Measurements from ENCODE around the gene TLE5. TPM values are rescaled to one million over a fixed set of nuclear protein-coding genes. Genes with fewer than 3 reads are reported as not detected.
"Not testable (repeated sequence)": the region's sequence is repeated elsewhere in the genome, so short reads cannot be mapped to it uniquely, and the experiment has no call there.

TLE5 gene
- total RNA-seq, 1 experiment from 2014 or later, result 147 TPM

DNA sequence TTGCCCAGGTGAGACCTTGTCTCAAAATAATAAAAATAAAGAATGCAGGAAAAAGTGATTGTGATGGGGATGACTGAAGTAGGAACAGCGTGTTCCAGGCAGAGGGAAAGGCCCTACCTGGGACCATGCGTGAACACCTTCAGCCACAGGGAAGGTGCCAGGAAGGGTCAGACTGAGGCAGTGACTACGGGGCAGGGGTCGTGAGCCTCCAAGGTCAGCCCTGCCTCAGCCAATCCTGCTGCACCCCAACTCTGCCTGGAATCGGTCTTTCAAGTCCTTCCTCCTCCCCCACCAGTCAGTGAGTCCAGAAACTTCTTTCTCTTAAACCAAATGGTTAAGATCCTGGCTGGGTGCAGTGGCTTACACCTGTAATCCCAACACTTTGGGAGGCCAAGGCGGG lies 17.1 kb downstream of the TLE5 start:
- no peak for DNase-seq (ENCODE audit: low read depth)

DNA sequence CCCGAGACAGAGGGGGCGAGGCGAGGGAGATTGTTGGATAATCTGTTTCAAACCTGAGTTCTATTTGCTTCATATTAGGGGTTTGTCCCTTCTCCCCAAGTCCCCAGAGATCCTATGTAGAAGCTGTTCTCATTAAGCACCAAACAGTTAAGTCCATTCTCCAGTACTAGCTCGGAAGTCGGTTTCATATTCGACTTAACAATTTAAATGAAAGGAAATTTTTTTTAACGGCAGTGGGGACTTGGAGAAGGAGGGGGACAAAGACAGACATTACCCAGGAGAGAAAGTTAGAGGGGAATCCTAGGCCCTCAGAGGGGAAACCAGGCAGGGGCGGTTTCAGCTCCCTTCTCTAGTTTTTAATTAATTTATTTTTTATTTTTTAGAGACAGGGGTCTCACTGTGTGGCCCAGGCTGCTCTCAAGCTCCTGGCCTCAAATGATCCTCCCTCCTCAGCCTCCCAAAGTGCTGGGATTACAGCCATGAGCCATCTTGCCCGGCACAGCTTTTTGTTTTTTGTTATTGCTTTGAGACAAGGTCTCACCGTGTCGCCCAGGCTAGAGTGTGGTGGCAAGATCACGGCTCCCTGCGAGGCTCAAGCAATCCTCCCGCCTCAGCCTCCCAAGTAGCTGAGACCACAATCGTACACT lies 19.6 kb downstream of the TLE5 start:
- no peak for DNase-seq (ENCODE audit: low read depth)

DNA sequence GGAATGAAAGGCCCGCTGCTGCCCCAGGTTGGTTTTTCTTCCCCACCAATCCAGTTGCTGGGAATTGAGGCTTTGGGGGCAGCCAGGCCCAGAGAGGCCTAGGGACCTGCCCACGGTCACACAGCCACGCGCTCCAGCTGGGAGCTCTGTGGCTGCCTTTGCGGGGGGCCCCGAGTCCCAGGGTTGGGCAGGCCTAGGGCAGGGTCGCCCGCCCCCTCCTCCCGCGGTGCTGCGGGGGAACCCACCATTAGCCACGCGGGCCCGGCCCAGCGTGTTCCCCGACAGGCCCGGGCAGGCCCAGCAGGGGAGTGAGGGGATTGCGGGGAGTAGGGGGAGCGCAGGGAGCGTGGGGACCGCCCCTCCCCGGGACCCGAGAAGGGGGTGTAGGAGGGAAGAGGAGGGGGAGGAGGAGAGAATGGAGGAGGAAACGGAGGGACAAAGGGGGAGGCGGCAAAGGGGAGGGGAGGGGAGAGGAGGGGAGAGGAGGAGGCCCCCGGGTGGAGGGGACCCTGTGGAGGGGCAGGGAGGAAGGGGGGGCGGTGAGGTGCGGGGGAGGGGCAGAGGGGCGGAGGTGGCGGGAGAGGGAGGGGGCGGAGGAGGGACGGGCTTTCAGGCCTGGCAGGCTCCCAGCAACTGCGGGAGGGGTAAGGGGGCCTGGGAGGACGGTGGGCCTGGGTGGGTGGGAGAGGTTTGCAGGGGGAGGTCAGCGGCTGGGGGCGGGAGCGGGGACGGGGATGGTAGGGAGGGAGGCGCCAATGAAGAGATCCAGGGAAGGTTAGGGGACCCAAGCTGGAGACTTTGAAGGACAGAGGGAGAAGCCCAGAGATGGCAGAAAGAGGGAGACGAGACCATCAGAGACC lies 20.3 kb downstream of the TLE5 start:
- DNase-seq (ENCODE audit: low read depth), result no peak

DNA sequence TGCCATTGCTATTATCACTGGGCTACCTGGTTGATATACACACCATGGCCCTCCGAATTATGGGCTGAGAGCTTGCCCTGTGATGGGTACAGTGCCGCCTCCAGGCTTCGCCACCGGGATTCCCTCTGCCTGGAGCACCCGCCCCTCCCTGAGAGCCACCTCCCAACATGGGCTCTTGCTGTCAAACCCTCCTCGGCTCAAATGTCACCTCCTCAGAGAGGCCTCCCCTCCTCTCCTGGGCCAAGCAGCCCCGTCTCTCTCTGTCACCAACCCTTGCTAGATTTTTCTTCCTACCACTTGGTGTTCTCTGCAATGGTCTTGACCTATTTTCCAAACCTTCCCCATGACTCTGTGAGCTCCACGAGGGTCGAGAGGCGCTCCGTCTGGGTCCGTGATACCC lies 21.0 kb downstream of the TLE5 start:
- DNase-seq (ENCODE audit: low read depth), result no peak

DNA sequence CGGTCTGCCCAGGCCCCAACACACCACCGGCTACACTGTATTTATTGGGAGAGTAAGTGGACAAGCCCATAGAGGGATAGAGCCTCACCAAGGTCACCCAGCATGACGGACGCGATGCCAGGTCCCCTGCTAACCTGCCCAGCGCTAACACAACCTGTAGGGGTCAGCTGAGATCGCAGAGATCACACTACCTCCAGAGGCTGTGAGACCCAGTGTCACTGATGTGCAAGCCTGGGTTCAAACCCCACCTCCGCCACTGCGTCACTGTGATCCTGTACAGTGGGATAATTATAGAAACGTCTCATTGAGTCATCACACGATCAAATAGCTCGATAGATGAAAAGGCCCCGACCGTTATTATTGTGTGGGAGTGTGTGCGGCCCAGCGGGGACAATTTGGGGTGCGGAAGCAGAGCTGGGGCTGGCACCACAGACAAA lies 22.6 kb downstream of the TLE5 start:
- DNase-seq (ENCODE audit: low read depth), result no peak

DNA sequence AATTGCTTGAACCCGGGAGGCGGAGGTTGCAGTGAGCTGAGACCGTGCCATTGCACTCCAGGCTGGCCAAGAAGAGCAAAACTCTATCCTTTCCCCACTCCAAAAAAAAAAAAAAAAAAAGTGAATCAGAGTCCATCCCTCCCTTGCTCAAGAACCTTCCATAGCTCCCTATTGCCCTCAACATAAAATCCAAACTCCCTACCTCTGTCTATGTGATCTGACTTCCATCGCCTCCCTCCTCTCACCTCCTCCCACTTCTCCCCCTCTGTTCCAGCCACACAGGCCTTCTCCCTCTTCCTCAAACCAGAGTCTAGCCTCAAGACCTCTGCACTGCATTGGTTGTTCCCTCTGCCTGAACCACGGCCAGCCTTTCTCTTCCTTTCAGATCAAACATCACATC lies 23.2 kb downstream of the TLE5 start:
- DNase-seq (ENCODE audit: low read depth), result no peak

DNA sequence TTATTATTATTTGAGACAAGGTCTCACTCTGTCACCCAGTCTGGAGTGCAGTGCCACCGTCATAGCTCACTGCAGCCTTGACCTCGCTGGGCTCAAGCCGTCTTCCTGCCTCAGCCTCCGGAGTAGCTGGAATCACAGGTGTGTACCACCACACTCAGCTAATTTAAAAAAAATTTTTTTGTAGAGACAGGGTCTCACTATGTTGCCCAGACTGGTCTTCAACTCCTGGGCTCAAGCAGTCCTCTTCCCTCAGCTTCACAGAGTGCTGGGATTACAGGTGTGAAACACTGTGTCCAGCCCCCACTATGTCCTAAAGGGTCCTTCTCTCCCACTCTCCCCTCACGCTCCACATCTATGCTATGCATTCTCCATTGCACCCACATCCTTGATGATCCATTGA lies 24.1 kb downstream of the TLE5 start:
- no peak for DNase-seq (ENCODE audit: low read depth)

DNA sequence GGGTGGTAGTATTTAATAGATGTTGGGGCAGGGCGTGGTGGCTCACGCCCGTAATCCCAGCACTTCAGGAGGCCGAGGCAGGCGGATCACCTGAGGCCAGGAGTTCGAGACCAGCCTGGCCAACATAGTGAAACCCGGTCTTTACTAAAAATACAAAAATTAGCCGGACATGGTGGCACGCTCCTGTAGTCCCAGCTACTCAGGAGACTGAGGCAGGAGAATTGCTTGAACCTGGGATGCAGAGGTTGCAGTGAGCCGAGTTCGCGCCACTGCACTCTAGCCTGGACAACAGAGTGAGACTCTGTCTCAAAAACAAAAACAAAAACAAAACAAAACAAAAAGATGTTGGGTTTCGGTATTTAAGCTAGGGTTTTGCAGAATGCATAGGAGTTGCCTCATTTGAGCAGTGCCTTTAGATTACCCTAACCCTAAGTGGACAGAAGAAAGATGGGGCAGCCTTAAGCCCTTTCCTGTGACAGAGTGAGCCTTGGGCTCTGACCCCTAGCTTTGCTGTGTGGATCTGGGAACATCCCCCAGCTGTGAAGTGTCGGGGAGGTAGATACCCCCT lies 25.2 kb downstream of the TLE5 start:
- DNase-seq (ENCODE audit: low read depth), result not testable (repeated sequence)

DNA sequence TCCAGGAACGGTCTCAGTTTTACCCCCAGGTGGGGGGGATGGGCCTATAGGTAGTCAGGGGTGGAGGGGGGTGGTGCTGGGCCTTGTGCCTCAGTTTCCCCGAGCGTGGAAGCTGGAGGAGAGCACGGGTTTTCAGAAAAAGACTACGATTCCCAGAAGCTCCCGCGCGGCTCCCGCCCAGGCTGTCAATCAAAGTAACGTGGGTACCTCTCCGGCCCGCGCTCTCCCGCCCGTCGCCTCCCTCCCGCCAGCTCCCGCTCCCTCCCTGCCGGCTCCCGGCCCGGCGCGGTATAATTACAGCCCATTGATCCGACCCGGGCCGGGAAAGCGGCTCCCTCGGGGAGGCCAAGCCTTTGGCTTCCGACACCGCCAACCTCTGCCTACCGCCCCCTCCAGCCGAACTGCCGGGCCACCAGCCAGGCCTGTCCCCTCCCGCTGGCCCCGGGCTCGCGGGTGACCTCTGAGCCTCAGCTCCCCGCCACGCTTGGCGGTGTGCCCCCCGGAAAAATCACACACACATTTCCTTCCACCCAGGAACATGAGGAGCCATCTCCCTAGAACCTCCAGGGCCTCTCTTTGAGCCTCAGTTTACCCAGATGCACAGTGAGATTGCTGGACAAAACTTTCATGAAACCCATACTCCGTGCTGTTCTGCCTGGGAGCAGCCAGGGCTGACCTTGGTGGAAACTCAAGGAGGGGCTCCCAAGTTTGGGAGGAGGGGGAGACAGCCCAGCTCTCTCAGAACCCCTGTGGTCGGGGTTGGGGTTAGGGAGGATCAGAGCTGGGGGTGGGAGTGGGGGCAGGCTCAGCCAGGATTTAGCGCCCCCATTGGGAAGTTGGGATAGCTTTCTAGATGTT lies 25.9 kb downstream of the TLE5 start:
- peak; percentile 94 for DNase-seq (ENCODE audit: low read depth)

DNA sequence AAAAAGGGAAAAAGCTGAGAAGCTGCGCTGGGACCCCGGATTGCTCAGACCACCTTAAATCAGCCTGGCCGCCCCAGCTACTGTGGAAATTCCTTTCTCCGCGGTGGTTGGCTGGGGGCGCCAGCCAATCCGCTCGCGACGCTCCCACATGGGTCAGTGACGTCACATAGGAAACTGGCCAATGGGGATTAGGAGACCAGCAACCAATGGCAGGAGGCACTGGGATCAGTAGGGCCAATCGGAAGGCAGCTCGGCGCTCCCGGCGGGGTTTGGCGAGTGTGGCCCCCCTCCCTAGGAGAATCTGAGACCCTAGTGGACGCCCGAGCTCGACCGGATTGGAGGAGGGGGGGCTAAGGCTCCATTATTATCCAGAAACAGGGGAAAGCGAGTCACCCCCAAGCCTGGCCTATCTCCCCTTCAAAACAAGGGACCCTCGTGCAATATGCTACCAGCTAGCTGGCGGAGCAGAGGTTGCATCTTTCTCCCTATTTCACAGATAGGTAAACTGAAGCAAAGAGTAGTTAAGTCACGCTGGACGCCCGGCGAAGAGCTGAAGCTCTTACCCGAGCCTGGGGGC lies 26.7 kb downstream of the TLE5 start:
- DNase-seq (ENCODE audit: low read depth), result peak; percentile 100

DNA sequence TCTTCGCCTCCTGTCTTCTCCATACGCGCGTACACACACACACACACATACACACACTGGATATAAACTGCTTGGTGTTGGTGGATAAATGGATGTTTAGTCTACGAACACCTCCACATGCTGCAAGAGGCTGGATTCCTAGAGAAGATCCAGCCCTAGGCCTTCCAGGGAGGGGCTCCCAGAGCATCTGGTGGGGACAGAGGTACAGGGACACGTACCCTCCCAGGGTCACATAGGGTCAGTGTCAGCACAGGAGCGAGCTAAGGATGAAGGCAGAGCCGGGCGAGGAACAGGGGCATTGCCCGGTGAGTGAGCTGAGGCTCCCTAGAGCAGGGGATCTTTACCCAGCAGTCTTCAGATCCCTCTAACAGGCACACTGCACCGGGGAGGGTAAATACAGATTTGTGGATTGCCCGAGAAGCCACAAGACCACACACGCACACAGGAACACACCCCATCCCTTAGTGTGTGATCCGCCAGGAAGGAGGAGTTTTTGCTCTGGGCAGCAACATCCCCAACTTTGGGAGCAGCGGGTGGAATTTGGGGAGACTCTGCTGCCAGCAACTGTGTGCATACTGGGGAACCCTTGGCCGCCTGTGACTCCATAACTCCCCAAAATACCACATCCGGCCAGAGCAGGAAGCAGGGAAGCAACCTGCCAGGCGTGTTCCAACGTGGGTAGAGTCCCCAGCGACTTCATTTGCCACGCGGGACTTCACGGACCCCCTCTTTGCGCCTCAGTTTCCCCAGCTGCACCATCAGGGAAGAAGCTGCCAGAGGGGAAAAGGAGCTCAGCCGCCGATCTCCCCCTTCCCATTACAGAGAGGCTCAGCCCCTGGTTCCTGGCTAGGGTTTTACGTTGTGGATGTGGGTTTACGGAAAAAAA lies 27.4 kb downstream of the TLE5 start:
- peak; percentile 67 for DNase-seq (ENCODE audit: low read depth)

DNA sequence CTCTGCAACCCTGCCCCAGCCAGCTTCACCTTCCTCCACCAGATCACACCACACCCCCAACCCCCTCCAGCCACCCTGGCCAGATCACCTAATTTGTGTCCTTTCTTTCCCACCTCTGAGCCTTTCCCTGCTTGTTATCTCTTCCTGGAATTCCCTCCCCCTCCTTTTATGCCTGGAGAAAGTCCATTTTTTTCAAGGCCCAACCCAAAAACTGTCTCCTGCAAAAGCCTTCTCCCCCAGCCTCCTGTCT lies 28.0 kb downstream of the TLE5 start:
- no peak for DNase-seq (ENCODE audit: low read depth)

DNA sequence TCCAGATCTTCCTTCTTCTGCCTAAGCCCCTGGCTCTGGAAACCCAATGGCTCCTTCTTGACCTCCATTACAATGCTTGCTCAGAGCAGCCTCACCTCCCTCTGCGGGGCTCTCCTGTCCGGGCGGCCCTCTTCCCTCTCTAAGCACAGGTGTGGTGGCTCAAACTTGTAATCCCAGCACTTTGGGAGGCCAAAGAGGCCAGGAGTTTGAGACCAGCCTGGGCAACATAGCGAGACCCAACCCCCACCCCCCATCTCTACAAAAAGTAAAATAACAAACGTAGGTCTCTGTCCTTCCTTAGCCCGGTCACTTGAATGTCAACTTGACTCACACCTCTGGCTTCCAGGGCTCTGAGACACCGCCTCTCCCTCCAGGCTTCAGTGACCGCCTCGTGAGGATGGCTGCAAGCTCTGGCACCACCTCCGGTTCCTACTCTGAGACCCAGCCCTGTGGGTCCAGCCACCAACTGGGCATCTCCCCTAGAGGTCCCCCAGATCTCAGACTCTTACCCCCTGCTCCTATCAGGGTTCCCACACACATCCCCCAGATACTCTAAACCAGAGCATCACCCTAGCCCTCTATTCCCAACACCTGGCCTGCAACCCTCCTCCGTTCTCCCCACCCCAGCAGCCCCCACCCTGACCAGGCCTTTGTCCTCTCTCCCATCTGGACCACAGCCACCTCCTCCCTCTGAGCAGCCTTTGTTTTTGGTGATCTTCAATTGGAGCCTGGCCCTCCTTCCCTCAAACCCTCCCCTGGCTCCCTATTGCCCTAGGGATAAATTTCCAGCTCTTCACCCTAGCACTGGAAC lies 28.5 kb downstream of the TLE5 start:
- no peak for DNase-seq (ENCODE audit: low read depth)

DNA sequence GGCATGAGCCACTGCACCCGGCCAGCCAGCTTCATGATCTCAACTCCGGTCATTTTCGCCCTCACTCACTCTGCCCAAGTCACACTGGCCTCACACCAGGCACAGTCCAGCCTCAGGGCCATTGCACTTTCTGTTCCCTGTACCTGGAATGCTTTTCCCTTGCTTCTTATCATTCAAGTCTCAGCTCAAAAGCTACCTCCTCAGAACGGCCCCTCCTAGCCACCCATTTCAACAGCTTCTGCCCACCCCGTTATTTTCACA lies 30.8 kb downstream of the TLE5 start:
- no peak for DNase-seq (ENCODE audit: low read depth)

DNA sequence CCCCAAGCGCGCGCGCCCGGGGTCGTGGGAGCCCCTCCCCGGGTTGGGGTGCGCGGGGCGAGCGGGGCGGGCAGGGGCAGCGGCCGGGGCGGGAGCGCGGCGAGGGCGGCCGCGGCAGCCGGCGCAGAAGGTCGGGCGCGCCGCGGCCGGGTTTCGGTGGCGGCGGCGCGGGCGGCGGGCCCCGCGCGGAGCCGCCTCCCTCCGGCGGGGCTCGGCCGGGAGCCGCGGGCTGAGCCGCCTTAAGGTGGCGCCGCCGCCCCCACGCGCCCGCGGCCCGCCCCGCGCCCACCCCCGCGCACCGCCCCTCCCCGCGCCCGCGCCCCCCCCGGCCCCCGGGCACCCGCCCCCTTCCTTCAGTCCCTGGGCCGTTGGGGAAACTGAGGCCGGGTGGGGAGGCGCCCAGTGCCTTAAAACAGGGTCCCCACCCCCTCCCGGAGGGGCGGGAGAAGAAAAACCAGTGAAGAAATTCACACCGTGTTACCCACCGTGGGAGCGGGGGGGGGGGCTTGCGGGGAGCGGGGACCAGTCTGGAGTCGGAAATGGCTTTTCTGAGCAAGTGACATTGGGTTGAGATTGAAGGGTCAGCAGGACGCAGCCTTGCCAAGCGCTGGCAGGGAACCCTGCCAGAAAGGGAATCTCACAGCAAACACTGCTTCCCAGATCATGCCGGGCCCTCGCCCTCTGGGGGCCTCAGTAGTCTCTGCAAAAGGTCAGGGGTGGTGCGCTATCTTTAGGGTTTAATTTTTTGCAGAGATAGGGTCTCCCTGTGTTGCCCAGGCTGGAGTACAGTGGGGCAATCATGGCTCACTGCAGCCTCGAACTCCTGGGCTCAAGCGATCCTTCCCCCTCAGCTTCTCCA lies 33.0 kb downstream of the TLE5 start, which contains the start of gene TLE2:
Gene TLE2 (minus strand): TSS at position 216 of the 859 bp plus-strand sequence. CDS start 376 bp downstream, outside the sequence.
- no peak for DNase-seq (ENCODE audit: low read depth)

DNA sequence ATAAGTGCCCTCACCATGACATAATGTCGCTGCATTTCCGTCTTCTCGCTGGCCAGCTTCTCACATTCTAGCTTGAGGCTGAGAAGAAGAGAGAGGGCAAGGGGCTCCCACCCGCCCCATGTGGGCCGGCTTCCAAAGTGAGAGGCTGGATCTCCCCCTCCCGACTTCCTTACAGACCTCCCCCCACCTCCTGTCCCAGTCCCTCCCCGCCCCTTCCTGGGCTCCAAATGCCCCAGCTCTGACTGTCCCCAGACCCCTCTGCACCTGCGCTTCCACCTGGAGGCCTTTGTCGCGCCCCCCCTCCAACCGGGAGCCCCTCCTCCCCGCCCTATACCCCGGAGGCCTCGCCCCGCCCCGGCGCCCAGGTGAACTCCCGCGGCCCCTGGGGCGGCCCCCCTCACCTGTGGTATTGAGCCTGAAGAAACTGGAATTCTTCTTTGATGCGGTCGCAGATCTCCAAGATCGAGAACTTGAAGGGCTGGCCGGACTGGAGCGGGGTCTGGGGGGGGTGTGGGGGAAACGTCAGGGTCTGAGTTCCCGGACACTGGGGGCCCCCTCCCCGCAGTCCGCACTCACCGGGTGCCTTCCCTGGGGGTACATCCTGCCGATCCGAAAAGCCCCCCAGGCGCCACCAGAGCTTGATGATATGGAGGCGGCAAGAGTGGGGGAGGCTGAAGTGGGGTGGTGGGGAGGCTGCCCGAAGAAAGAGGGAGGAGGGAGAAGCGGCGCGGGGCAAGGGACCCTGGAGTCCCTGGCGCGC lies 33.8 kb downstream of the TLE5 start:
- no peak for DNase-seq (ENCODE audit: low read depth)

DNA sequence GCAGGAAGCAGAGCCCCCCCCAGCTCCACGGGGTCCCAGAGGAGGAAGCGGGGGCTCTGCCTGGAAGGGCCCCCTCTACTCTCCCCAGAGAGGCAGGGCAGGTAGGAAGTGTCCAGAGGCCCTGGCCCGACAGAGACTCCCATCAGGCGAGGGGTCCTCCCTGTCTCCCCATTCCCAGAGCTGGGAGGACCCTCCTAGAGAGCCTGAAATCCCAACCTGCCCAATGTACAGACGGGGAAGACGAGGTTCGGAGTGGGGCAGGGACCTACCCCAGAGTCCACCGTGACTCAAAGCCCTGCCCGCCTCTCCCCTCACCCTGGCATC lies 34.4 kb downstream of the TLE5 start:
- no peak for DNase-seq (ENCODE audit: low read depth)

DNA sequence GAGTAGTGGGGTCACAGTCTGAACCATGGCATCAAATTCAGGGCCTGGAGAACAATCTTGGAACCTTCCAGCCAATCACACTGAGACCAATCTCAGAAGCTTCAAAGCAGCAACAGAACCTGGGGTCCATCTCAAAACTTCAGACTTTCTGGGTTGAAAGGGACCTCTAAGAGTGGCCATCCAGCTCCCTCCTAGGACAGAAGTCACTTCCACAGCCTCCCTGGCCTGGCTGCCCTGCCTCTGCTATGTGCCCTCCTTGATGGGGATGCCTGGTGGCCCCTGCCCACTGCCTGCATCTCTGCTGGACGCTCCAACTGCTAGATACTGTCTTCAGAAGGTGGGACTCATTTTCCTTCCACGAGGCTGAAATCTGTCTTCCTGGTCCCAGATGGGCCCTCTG lies 35.0 kb downstream of the TLE5 start:
- DNase-seq (ENCODE audit: low read depth), result no peak

DNA sequence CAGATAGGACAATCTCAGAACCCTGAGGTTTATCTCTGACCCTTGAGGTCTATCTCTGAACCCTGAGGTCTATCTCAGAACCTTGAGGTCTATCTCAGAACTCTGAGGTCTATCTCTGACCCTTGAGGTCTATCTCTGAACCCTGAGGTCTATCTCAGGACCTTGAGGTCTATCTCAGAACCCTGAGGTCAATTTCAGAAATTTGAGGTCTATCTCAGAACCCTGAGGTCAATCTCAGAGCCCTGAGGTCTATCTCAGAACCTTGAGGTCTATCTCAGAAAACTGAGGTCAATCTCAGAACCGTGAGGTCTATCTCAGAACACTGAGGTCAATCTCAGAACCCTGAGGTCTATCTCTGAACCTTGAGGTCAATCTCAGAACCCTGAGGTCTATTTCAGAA lies 35.5 kb downstream of the TLE5 start:
- no peak for DNase-seq (ENCODE audit: low read depth)
